ENCODE data around the gene EFCAB14. TPM values are rescaled to one million over a fixed set of nuclear protein-coding genes. Genes with fewer than 3 reads are reported as not detected.

EFCAB14 gene
- total and polyA plus RNA-seq, 2 of the 8 experiments (the other 6 are each of a cell fraction or from before 2014, with no cell fraction given), result 19.4 to 40.4 TPM

GRCh38 chr1:46764402-46764801, 45.5 kb upstream of the EFCAB14 start:
- Histone ChIP-seq H3K9ac (replicated peaks in 1 of 4; ENCODE audit: extremely low read depth in 1 of 4, low read depth in 3 of 4, low read length in 3 of 4) (no peak overlapping the region), H3K4me1 (replicated peaks in 1 of 4; ENCODE audit: control insufficient read depth in 3 of 4, insufficient read depth in 4 of 4, low read length in 3 of 4) (no peaks in the 10 kb centered on the region), H2BK5ac (ENCODE audit: low read depth, low read length) (no peak overlapping the region), H2AK5ac (ENCODE audit: low read depth, low read length) (no peak overlapping the region), H2BK15ac (ENCODE audit: low read length) (no peak overlapping the region), H2BK20ac (ENCODE audit: low read length) (no peak overlapping the region), H3K27me3 (replicated peaks in 1 of 4; ENCODE audit: control insufficient read depth in 3 of 4, extremely low read depth in 1 of 4, insufficient read depth in 3 of 4, low read length in 3 of 4) (no peaks in the 10 kb centered on the region), H2AFZ (ENCODE audit: low read length) (no peak overlapping the region), H3K9me3 (ENCODE audit: insufficient read depth in 2 of 2, low read depth in 1 of 2, low read length in 1 of 2) (peaks cover 8 to 9% of the 10 kb centered on the region in 2 experiments), H3K27ac (ENCODE audit: low read depth, low read length) (no peak overlapping the region), H3K36me3 (ENCODE audit: control insufficient read depth in 2 of 4, insufficient read depth in 4 of 4, low read length in 3 of 4) (no peaks in the 10 kb centered on the region), H3K23me2 (ENCODE audit: low read depth, low read length) (peaks cover 4% of the 10 kb centered on the region; the same call in 1 of the 2 replicates), H3K79me1 (ENCODE audit: low read depth, low read length) (no peaks in the 10 kb centered on the region), H3K14ac (ENCODE audit: insufficient read length) (no peak overlapping the region), H3K18ac (ENCODE audit: extremely low read depth, low read length) (no peak overlapping the region), H3K79me2 (ENCODE audit: control insufficient read depth in 1 of 2, insufficient read depth in 2 of 2, low read length in 2 of 2) (no peaks in the 10 kb centered on the region), H3K56ac (replicated peaks; ENCODE audit: insufficient read length, low read depth, low read length) (no peak overlapping the region), H3K4me2 (ENCODE audit: insufficient read depth in 1 of 2, low read depth in 2 of 2, low read length in 2 of 2) (no peak overlapping the region), H4K8ac (ENCODE audit: extremely low read depth, insufficient read depth, low read length) (no peak overlapping the region), H2BK12ac (ENCODE audit: low read depth, low read length) (no peak overlapping the region), H3K4ac (replicated peaks; ENCODE audit: insufficient read length, low read depth, low read length) (no peak overlapping the region), H4K91ac (replicated peaks; ENCODE audit: insufficient read length, low read length) (no peak overlapping the region), H2BK120ac (replicated peaks; ENCODE audit: low read depth, low read length) (no peak overlapping the region), H3K4me3 (ENCODE audit: extremely low read depth in 1 of 4, insufficient read depth in 2 of 4, low read depth in 3 of 4, low read length in 4 of 4) (no peak overlapping the region), H4K20me1 (replicated peaks in 1 of 2; ENCODE audit: control insufficient read depth in 1 of 2, insufficient read depth in 2 of 2, low read length in 2 of 2) (no peaks in the 10 kb centered on the region), H3K23ac (ENCODE audit: insufficient read length) (no peak overlapping the region), H4K5ac (ENCODE audit: insufficient read length, low read depth, low read length) (no peak overlapping the region)
- POLR2A ChIA-PET (ENCODE audit: partially characterized antibody), result no interaction called here
- WGBS, 2 experiments (ENCODE audit: extremely low coverage in 1 of 2, insufficient coverage in 1 of 2, insufficient read length in 1 of 2, insufficient replicate concordance in 2 of 2, low coverage in 1 of 2, low lambda C conversion rate in 2 of 2, missing lambda C conversion rate in 1 of 2), result 83% methylated on average over 2 of the region's 2 CpGs; no CpG with 5 or more reads in 1 of the 2 experiments
- no peak for FAIRE-seq
- CTCF ChIA-PET (ENCODE audit: partially characterized antibody), result interaction anchor here (1.0 to 3.8 kb wide), 3 partner anchors 17 to 39 kb away, joined by 3 to 18 read pairs (median 9); no protein-coding TSS in a partner anchor
- no peak for DNase-seq (ENCODE audit: low read depth in 1 of 2, low spot score in 2 of 2)
- TF ChIP-seq SIX5 (IDR thresholded peaks at IDR 0.05; ENCODE audit: low read depth, low read length) (no peak), RNF2 (IDR thresholded peaks at IDR 0.05; ENCODE audit: borderline replicate concordance, low read depth, low read length, missing control alignments, poor library complexity, severe bottlenecking) (no peak), RAD21 (IDR thresholded peaks at IDR 0.05 in 1 of 2, conservative IDR thresholded peaks at IDR 0.05 in 1 of 2; ENCODE audit: low read depth in 2 of 2, low read length in 2 of 2) (no peak), TEAD4 (IDR thresholded peaks at IDR 0.05; ENCODE audit: low read depth, low read length) (no peak), ATF2 (IDR thresholded peaks at IDR 0.05; ENCODE audit: low read length) (no peak), POLR2A (IDR thresholded peaks at IDR 0.05; ENCODE audit: control extremely low read depth in 1 of 2, low read depth in 2 of 2, low read length in 2 of 2) (no peak), CEBPB (IDR thresholded peaks at IDR 0.05; ENCODE audit: low read depth, low read length) (no peak), CTCF (IDR thresholded peaks at IDR 0.05; ENCODE audit: control extremely low read depth in 1 of 3, insufficient read depth in 1 of 3, low read depth in 1 of 3, low read length in 3 of 3) (no peak), YY1 (IDR thresholded peaks at IDR 0.05; ENCODE audit: low read depth, low read length) (no peak), EGR1 (IDR thresholded peaks at IDR 0.05; ENCODE audit: borderline replicate concordance, low read depth, low read length) (no peak)
